Astrocyte (in vitro differentiated cells and primary cell): ENCODE measurements around the gene SGMS2. TPM values are rescaled to one million over a fixed set of nuclear protein-coding genes. Genes with fewer than 3 reads are reported as not detected.

ENCODE experiments used
- DNase-seq: peaks from one replicate; pipeline ENCODE4 v3.0.0-alpha.2; 2010; ENCODE audit warnings: low read depth
- FAIRE-seq: peaks from 2 replicates; lab custom pipeline; 2011; peaks lifted over from hg19 to GRCh38; lab: Jason Lieb, UNC
- H2AFZ ChIP-seq: 2 replicates; pipeline ENCODE4 v1.6.0; 2012; ENCODE audit warnings: low read depth, low read length, inconsistent platforms
- H3K27ac ChIP-seq: 2 replicates; pipeline ENCODE4 v1.5.1; 2011; ENCODE audit warnings: low read depth, low read length, inconsistent platforms
- H3K27me3 ChIP-seq: 2 replicates; pipeline ENCODE4 v1.6.0; 2011; ENCODE audit warnings: low read length, inconsistent platforms; ENCODE audit not compliant: insufficient read depth
- H3K36me3 ChIP-seq: 2 replicates; pipeline ENCODE4 v1.5.1; 2011; ENCODE audit warnings: low read length, inconsistent platforms; ENCODE audit not compliant: insufficient read depth
- H3K4me1 ChIP-seq: 2 replicates; pipeline ENCODE4 v1.5.1; 2011; ENCODE audit warnings: low read length, inconsistent platforms; ENCODE audit not compliant: insufficient read depth
- H3K4me2 ChIP-seq: 2 replicates; pipeline ENCODE4 v1.6.0; 2012; ENCODE audit warnings: low read length, inconsistent platforms
- H3K4me3 ChIP-seq: 2 replicates; pipeline ENCODE4 v1.5.1; 2011; ENCODE audit warnings: low read depth, mild to moderate bottlenecking, low read length, inconsistent platforms; ENCODE audit not compliant: insufficient read depth
- H3K79me2 ChIP-seq: 2 replicates; pipeline ENCODE4 v1.6.0; 2012; ENCODE audit warnings: mild to moderate bottlenecking, low read length, inconsistent platforms; ENCODE audit not compliant: insufficient read depth
- H3K9ac ChIP-seq: 2 replicates; pipeline ENCODE4 v1.6.0; 2012; ENCODE audit warnings: mild to moderate bottlenecking, low read length, inconsistent platforms
- H3K9me3 ChIP-seq: 2 replicates; pipeline ENCODE4 v1.5.1; 2012; ENCODE audit warnings: low read depth, mild to moderate bottlenecking, low read length, inconsistent platforms; ENCODE audit not compliant: insufficient read depth
- H4K20me1 ChIP-seq: 2 replicates; pipeline ENCODE4 v1.6.0; 2012; ENCODE audit warnings: low read length, inconsistent platforms; ENCODE audit not compliant: insufficient read depth
- H3K27ac Mint-ChIP-seq: one replicate; pipeline ENCODE4 v1.8.0; 2021; ENCODE audit warnings: mild to moderate bottlenecking, mixed read lengths; ENCODE audit not compliant: unreplicated experiment
- H3K27me3 Mint-ChIP-seq: one replicate; pipeline ENCODE4 v1.8.0; 2021; ENCODE audit warnings: low read depth, mixed read lengths; ENCODE audit not compliant: unreplicated experiment
- H3K36me3 Mint-ChIP-seq: one replicate; pipeline ENCODE4 v1.8.0; 2021; ENCODE audit warnings: low read depth, mixed read lengths; ENCODE audit not compliant: unreplicated experiment
- H3K4me1 Mint-ChIP-seq: one replicate; pipeline ENCODE4 v1.8.0; 2021; ENCODE audit warnings: low read depth, mixed read lengths; ENCODE audit not compliant: unreplicated experiment
- H3K4me3 Mint-ChIP-seq: one replicate; pipeline ENCODE4 v1.8.0; 2021; ENCODE audit warnings: mild to moderate bottlenecking, moderate library complexity, mixed read lengths; ENCODE audit not compliant: unreplicated experiment
- H3K9me3 Mint-ChIP-seq: one replicate; pipeline ENCODE4 v1.8.0; 2021; ENCODE audit warnings: mild to moderate bottlenecking, mixed read lengths; ENCODE audit not compliant: unreplicated experiment
- CTCF ChIP-seq: IDR thresholded peaks from 2 replicates; pipeline ENCODE4 v1.5.1; 2011; ENCODE audit warnings: low read depth, mild to moderate bottlenecking, inconsistent platforms, low read length, moderate library complexity; ENCODE audit not compliant: insufficient read depth
- EZH2 ChIP-seq: IDR thresholded peaks from 2 replicates; pipeline ENCODE4 v1.6.1; 2012; ENCODE audit warnings: mild to moderate bottlenecking, low read length, inconsistent platforms; ENCODE audit not compliant: insufficient read depth
- total RNA-seq: library from RNA; stranded (reverse); gene quantifications from 2 replicates; pipeline ENCODE4 v1.2.1, GENCODE V29; 2021

Gene SGMS2
- total RNA-seq, 1 donor from 2014 or later: 48.1 TPM

- H3K27me3 ChIP-seq: no peaks in the 10 kb centered on the region
- H3K4me2 ChIP-seq: no peak overlapping the region
- no peak overlapping the region for H3K4me3 ChIP-seq
- FAIRE-seq: no peak
- H4K20me1 ChIP-seq: peaks cover 4% of the 10 kb centered on the region
- peaks cover 3% of the 10 kb centered on the region for H3K36me3 ChIP-seq
- Mint-ChIP-seq H3K36me3 (peaks cover 8% of the 10 kb centered on the region), H3K4me3 (no peak overlapping the region), H3K27me3 (no peaks in the 10 kb centered on the region), H3K4me1 (peaks cover 30% of the 10 kb centered on the region), H3K9me3 (peaks cover 3% of the 10 kb centered on the region), H3K27ac (peak overlapping the region; percentile 82)
- H3K4me1 ChIP-seq: peaks cover 8% of the 10 kb centered on the region
- no peak overlapping the region for H2AFZ ChIP-seq
- H3K27ac ChIP-seq: no peak overlapping the region
- H3K79me2 ChIP-seq: peaks cover 15% of the 10 kb centered on the region
- DNase-seq: no peak
- H3K9ac ChIP-seq: no peak overlapping the region
- no peaks in the 10 kb centered on the region for H3K9me3 ChIP-seq
- TF ChIP-seq EZH2: no peak
- TF ChIP-seq CTCF: no peak
Measured at GRCh38 chr4:107858158-107858742, 33.5 kb downstream of the SGMS2 start.

GRCh38 chr4:107862658-107863057 lies 37.9 kb downstream of the SGMS2 start:
- peaks cover 4% of the 10 kb centered on the region for H4K20me1 ChIP-seq
- FAIRE-seq (peak; percentile 52), DNase-seq (peak; percentile 55)
- H3K9ac ChIP-seq: no peak overlapping the region
- H3K4me3 Mint-ChIP-seq: no peak overlapping the region
- no peaks in the 10 kb centered on the region for H3K27me3 ChIP-seq
- H3K4me1 Mint-ChIP-seq: peaks cover 18% of the 10 kb centered on the region
- H3K4me2 ChIP-seq: peak overlapping the region; percentile 46
- no peak overlapping the region for H3K4me3 ChIP-seq
- peaks cover 3% of the 10 kb centered on the region for H3K9me3 Mint-ChIP-seq
- no peaks in the 10 kb centered on the region for H3K9me3 ChIP-seq
- H3K4me1 ChIP-seq: peaks cover 18% of the 10 kb centered on the region
- TF ChIP-seq EZH2 (no peak), CTCF (no peak)
- peaks cover 4% of the 10 kb centered on the region for H3K36me3 Mint-ChIP-seq
- H3K27ac Mint-ChIP-seq: peak overlapping the region; percentile 6
- H3K27me3 Mint-ChIP-seq: no peaks in the 10 kb centered on the region
- H3K36me3 ChIP-seq: peaks cover 3% of the 10 kb centered on the region
- peak overlapping the region; percentile 12 for H3K27ac ChIP-seq
- H2AFZ ChIP-seq: no peak overlapping the region
- no peaks in the 10 kb centered on the region for H3K79me2 ChIP-seq

GRCh38 chr4:107863416-107863815 lies 38.7 kb downstream of the SGMS2 start:
- Histone ChIP-seq H2AFZ (no peak overlapping the region), H3K79me2 (no peaks in the 10 kb centered on the region), H3K27ac (peak overlapping the region; percentile 12), H3K9ac (no peak overlapping the region), H3K36me3 (peaks cover 3% of the 10 kb centered on the region), H3K4me2 (peak overlapping the region; percentile 46), H3K4me3 (no peak overlapping the region), H3K9me3 (no peaks in the 10 kb centered on the region), H4K20me1 (peaks cover under 1% of the 10 kb centered on the region), H3K27me3 (no peaks in the 10 kb centered on the region), H3K4me1 (peaks cover 18% of the 10 kb centered on the region)
- FAIRE-seq: no peak
- TF ChIP-seq EZH2 (no peak), CTCF (no peak)
- no peaks in the 10 kb centered on the region for H3K27me3 Mint-ChIP-seq
- H3K36me3 Mint-ChIP-seq: peaks cover 4% of the 10 kb centered on the region
- peak overlapping the region; percentile 86 for H3K27ac Mint-ChIP-seq
- peak; percentile 6 for DNase-seq
- H3K9me3 Mint-ChIP-seq: peaks cover under 1% of the 10 kb centered on the region
- no peak overlapping the region for H3K4me3 Mint-ChIP-seq
- peaks cover 18% of the 10 kb centered on the region for H3K4me1 Mint-ChIP-seq
